GM12873 (cell line): Measurements from ENCODE around the gene TCF12.

ENCODE experiments used
- CTCF ChIP-seq: IDR thresholded peaks from 2 replicates; pipeline ENCODE4 v1.5.1; 2012; ENCODE audit warnings: low read depth, mild to moderate bottlenecking, moderate library complexity, low read length, control low read depth; ENCODE audit not compliant: insufficient read depth; ENCODE audit errors: missing control alignments

The TCF12 gene

GRCh38 chr15:57286446-57287122 lies 368.1 kb downstream of the TCF12 start:
- no peak for TF ChIP-seq CTCF

- no peak for TF ChIP-seq CTCF
Observed at GRCh38 chr15:57287123-57287521, 368.7 kb downstream of the TCF12 start.

GRCh38 chr15:57288926-57289580 lies 370.6 kb downstream of the TCF12 start:
- no peak for TF ChIP-seq CTCF

DNA sequence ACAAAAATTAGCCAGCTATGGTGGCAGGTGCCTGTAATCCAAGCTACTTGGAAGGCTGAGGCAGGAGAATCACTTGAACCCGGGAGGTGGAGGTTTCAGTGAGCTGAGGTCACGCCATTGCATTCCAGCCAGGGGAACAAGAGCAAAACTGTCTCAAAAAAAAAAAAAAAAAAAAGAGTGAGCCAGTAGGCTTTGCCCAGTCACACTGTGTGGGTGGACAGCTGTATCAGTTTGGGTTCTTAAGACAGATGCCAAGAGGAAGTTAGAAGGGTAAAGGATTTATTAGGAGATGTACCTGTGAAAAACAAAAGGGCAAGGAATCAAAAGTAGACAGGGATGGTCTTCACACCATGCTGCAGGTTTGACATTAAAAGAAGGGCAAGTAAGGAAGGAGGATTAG lies 371.7 kb downstream of the TCF12 start:
- TF ChIP-seq CTCF = no peak

- no peak for TF ChIP-seq CTCF
Observed at GRCh38 chr15:57290826-57291225, 372.4 kb downstream of the TCF12 start.

DNA sequence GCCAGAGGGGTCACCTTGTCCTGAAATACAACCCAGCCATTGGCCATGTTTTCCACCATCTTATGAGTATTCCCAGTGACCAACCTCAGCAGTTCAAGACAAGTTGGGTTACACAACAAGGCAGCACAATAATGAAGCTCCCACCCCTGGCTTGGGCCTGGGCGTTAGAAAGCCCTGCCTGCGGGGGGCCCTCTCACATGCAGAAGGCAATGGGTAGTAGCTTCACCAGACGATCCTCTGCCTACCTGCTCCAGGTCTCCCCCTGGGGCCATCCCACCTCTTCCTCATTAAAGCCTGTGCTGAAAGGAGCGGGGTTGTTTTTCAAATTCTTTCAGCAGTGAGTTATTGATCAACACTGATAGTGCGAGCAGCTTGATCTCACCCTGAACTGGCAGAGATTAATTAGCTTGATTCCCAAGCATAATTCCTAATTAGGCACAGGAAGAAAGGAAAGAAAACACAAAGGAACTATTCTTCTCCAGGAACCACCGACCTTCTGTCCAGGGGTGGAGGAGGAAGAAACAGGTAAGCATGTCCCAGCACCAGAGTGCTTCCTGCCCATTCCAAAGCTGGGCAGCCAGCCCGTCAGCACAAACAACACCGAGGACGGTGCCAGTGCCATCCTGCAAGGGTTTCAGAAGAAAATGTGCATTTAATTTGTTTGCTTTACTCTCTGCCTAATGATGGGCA lies 378.2 kb downstream of the TCF12 start:
- no peak for TF ChIP-seq CTCF

DNA sequence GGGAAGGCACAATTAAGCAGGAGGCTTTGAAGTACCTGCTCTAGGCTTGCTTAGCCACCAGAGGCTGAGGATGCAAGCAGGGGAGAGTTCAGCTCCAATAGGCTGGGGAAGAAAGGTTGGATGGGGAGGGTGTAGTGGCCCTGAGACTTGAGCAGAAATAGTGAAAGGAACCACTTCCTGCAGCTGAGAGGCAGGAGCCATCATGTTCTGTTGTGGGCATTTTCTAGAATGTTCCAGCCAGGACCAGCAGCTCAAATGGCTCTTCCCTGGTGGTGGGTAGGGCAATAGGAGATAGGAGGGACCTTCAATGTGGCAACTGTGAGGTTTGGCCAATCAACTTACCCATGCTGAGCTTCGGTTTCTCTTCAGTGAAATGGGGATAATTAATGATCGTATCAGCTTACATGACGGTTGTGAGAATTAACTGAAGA lies 378.7 kb downstream of the TCF12 start:
- no peak for TF ChIP-seq CTCF
